NCI-H187 treated with DMSO at 0.1 percent for 48 hours (cell line): Measurements from ENCODE around the gene NSD1.

Source experiments
- DNase-seq: peaks from one replicate; lab custom pipeline; 2025; lab: John Stamatoyannopoulos, UW

Gene NSD1

DNA sequence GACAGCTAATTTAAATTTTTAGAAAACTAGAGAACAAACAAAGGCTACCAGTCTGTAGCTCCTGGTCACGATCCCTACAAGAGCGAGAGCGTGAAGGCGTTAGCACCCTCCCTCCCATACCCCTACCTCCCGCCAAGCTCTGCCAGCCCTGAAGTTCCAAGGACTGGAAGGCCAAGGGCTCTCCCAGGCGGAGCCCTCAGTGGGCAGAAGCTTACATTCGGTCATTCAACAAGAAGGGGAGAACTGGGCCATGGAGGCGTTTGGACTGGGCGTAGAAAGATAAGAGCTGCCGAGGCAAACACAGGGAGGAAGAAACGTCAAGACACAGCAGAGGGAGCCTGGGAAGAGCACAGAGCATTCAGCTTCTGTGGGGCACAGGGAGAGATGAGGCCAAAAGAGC lies 175.2 kb downstream of the NSD1 start:
- no peak for DNase-seq

DNA sequence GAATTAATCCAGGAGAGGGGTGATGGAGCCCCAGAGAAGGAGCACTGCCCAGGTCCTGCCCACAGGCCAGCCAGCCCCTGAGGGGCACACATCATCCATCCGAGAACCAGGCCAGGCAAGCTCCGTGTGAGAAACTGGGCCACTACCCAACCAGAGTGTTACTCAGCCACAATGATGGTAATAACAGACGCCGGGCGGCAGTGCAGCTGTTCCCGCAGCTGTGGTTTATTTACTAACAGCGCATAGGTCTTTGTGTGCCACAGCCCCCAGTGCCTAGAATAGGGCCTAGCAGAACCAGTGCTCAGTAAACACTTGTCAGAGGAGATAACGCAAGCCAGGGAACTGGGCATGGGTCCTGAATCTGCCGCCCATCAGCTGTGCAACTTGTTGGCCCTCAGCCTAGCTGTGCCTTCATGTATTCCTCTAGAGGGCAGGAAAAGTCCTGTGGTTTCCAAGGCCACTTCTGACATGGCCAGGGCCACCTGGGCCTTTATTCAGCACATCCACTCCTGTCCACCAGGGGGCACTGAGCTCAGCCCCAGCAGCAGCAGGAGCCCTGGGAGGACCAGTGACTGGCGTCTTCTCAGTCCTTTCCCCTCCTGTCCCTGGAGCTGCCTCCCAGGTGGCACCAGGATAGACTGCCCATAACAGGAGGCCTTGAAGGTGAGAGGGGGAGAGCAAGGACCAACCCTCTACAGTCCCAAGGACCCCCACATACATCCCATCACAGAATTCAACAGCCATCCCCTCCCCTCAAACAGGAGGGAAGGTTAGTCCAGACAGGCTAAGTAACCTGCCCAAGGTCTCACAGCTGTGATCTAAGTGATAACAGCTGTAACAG lies 176.0 kb downstream of the NSD1 start:
- peak; percentile 3 for DNase-seq

GRCh38 chr5:177310332-177310731 lies 176.8 kb downstream of the NSD1 start:
- no peak for DNase-seq

- no peak for DNase-seq
Observed at GRCh38 chr5:177310757-177311391, 177.3 kb downstream of the NSD1 start.

DNA sequence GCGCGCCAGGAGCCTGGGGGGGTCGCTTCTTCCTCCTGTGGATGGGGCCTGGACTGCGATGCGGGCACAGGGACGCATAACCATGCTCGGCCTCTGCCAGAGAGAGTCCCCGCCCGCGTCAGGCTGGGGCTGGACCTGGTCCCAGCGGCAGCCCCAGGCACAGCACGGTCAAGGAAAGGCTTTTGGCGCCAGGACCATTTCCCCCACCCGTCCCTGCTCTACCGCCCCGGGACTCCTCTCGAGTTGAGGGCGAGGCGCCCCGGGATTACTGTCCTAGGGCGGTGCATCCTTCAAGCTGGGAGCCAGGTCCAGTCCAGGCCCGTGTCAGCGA lies 177.8 kb downstream of the NSD1 start:
- no peak for DNase-seq

GRCh38 chr5:177311723-177312648 lies 178.4 kb downstream of the NSD1 start, which contains the start of gene MXD3:
TSS of gene MXD3 (minus strand) at chr5:177311898. CDS start at chr5:177311830, 68 bp downstream.
- DNase-seq, result peak; percentile 91

- DNase-seq, result peak; percentile 7
Observed at GRCh38 chr5:177312649-177313181, 179.1 kb downstream of the NSD1 start.

GRCh38 chr5:177313561-177314259 lies 180.1 kb downstream of the NSD1 start:
- DNase-seq, result no peak

GRCh38 chr5:177314376-177315342 lies 181.1 kb downstream of the NSD1 start:
- no peak for DNase-seq

GRCh38 chr5:177315411-177315810 lies 181.8 kb downstream of the NSD1 start:
- DNase-seq, result no peak

GRCh38 chr5:177316005-177316404 lies 182.4 kb downstream of the NSD1 start:
- no peak for DNase-seq

- no peak for DNase-seq
Observed at GRCh38 chr5:177317959-177318377, 184.4 kb downstream of the NSD1 start.

GRCh38 chr5:177319913-177320588 lies 186.5 kb downstream of the NSD1 start:
- DNase-seq, result no peak

DNA sequence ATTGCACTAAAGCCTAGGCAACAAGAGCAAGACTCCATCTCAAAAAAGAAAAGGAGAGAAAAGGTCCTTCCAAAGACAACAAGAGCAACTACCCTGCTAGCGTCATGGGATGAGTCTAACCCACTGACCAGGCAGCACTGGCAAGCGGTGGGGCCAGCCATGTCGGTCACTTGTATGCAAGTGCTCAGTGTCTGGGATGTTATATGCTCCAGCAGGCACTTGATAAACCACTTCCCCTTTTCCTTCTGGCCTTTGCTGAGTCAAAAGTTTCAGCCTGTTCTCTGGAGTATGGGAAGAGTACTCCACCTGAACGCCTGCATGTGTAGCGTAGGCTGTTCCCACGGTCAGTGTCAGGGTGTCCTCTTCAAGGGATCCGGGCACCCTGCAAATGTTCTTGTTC lies 187.3 kb downstream of the NSD1 start:
- DNase-seq, result no peak

DNA sequence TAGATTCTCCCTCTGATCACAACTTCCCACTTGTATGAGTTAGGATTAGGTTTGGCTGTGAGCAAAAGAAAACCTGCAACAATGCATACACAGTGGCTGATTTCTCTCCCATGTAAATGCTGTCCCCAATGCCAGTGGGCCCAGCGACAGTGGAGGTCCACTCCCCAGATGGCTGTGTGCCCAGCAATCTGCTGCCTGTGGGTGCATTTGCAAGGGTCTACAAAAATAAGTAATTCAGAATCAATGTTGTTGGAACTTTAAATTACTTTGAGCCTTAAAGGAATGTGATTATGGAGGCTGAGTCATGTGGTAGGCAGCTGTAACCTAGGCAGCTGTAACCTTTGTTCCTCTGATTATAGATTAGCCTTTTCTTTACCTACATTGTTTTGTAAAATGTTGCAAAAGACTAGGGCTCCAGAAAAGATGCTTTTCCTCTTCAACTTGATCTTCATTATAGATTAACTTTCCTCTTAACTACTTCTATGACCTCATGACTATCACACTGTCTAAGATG lies 192.4 kb downstream of the NSD1 start:
- no peak for DNase-seq

DNA sequence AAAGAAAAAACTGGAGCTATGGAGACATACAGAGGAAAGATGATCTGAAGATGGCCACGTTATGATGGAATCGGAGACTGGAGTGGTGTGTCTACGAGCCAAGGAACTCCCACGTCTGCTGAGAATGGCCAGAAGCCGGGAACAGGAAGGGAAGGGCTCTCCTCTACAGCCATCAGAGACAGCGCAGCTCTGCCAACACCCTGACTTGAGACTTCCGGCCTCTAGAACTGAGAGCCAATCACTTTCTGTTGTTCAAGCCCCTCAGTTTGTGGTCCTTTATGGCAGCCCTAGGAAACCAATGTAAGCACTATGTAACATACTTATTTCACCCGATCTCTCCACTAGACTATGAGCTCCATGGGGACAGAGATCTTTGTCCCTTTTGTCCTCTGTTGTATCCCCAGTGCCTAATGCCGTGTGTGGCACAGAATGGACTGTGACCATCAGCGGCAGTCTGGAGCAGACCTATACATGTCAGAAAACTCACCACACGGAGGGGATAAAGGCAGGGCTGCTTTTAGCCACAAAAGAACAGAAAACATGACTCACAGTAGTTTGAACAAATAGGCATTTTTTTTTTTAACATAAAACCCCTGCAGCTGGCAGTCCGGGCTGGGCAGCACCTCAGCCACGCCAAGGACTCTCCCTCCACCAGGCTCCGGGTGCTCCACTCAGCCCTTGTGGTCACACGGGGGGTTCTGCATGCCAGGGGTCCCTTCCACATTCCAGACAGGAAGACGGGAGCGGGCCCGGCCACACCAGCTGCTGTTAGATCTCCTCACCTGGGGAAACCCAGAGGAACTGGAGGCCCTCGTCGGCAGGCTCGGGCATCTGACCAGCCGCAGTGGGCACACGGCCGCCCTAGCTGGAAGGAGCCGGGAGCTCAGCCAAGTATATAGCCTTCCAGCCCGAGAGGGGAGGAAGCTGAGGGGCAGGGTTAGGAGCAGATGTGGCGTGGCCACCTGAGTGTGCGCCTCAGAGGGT lies 194.3 kb downstream of the NSD1 start:
- no peak for DNase-seq

- DNase-seq, result no peak
Observed at GRCh38 chr5:177328545-177329231, 195.1 kb downstream of the NSD1 start.

DNA sequence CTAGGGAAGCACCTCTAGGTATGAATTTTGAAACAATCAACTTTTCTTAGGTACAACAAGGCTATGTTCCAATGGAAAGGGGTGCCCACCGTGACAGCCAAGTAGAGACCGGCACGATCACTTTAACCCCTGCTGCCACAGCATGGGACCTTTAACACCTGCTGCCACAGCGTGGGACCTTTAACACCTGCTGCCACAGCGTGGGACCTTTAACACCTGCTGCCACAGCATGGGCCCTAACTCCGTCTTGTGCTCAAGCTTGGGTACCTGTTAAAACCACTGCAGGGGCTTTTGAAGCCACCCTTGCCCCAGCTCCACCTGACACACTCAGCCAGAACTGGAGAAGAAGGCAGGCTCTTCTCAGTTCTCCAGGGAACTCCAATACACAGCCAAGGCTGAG lies 196.3 kb downstream of the NSD1 start:
- DNase-seq, result no peak
